Measurements from ENCODE around the gene SKAP2. TPM values are rescaled to one million over a fixed set of nuclear protein-coding genes. Genes with fewer than 3 reads are reported as not detected.

The SKAP2 gene
- total and polyA plus RNA-seq, 2 of the 4 experiments (the other 2 are of a cell fraction) = 5.7 to 7.4 TPM

DNA sequence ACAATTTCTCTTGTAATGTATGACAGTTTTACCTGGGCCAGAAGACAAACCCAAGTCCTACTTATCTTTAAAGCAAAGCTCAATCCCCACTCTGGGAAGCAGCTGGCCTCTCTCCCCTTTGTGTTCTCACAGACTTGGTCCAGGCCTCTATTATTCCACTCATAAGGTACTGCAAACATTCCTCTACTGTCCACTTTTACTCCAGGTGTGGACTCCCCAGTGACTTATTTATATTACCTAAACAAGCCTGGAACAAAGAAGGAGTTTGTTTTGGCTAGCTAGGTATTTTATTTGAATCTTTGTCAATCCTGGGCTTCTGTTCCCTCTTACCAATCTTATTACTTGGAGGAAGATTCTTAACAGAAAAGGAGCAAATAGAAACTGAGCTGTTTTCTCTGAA lies 163.5 kb downstream of the SKAP2 start:
- Histone ChIP-seq H4K5ac (ENCODE audit: low read depth, low read length) (no peak overlapping the region), H3K14ac (replicated peaks; ENCODE audit: low read depth, low read length) (no peak overlapping the region), H3K27me3 (ENCODE audit: control insufficient read depth, insufficient read depth, low read length) (no peaks in the 10 kb centered on the region), H3K9ac (ENCODE audit: low read depth, low read length) (no peak overlapping the region), H2BK20ac (ENCODE audit: low read depth, low read length) (no peak overlapping the region), H3K23ac (ENCODE audit: low read depth, low read length) (no peak overlapping the region), H4K91ac (ENCODE audit: insufficient read depth, low read depth, low read length) (no peak overlapping the region), H2BK5ac (ENCODE audit: low read depth, low read length, poor library complexity, severe bottlenecking) (no peak overlapping the region), H2BK15ac (ENCODE audit: low read depth, low read length) (no peak overlapping the region), H2BK120ac (ENCODE audit: low read depth, low read length) (no peak overlapping the region), H3K4me2 (ENCODE audit: low read depth, low read length) (no peak overlapping the region), H4K20me1 (ENCODE audit: insufficient read depth, low read length) (no peaks in the 10 kb centered on the region), H3K4me1 (ENCODE audit: control insufficient read depth, insufficient read depth, low read length) (peaks cover 4% of the 10 kb centered on the region), H3K4me3 (ENCODE audit: insufficient read depth, low read depth, low read length) (no peak overlapping the region), H3K9me3 (ENCODE audit: control insufficient read depth, insufficient read depth, low read length) (no peaks in the 10 kb centered on the region), H2AK5ac (ENCODE audit: low read depth, low read length) (no peak overlapping the region), H3K9me1 (ENCODE audit: insufficient read depth, low read length) (no peaks in the 10 kb centered on the region; the same call in 1 of the 2 replicates), H3K79me1 (ENCODE audit: low read depth in 1 of 2, low read length in 2 of 2) (no peaks in the 10 kb centered on the region), H3K18ac (ENCODE audit: low read depth, low read length) (no peak overlapping the region), H3K56ac (ENCODE audit: extremely low read depth, insufficient read depth, low read length) (no peak overlapping the region), H2AK9ac (replicated peaks; ENCODE audit: low read depth, low read length, poor library complexity) (no peak overlapping the region), H3K27ac (ENCODE audit: insufficient read depth, low read length) (no peak overlapping the region), H2AFZ (replicated peaks; ENCODE audit: low read length, poor library complexity) (no peak overlapping the region), H3K36me3 (ENCODE audit: control insufficient read depth, insufficient read depth, low read length) (no peaks in the 10 kb centered on the region), H4K8ac (ENCODE audit: low read depth in 2 of 2, low read length in 2 of 2) (no peak overlapping the region), H3K4ac (ENCODE audit: low read depth, low read length) (no peak overlapping the region)
- intact Hi-C loops (cut with micrococcal nuclease) = no loop called here
- TF ChIP-seq SMC3 (IDR thresholded peaks at IDR 0.05; ENCODE audit: low read depth, low read length) = no peak
- dilution Hi-C loops (cut with HindIII; ENCODE audit: low sequenced_read_pairs, unreplicated experiment) = no loop called here
- ATAC-seq (ENCODE audit: low read depth) (no peak), DNase-seq (no peak)
- in situ Hi-C loops (cut with MboI; ENCODE audit: low sequenced_read_pairs) = no loop called here
- ChIA-PET POLR2A (ENCODE audit: unreplicated experiment) (interaction anchor here (1.0 kb wide), 1 partner anchor 414 kb away, joined by 3 read pairs; no protein-coding TSS in a partner anchor), CTCF (interaction anchor here (1.4 kb wide), 1 partner anchor 443 kb away, joined by 4 read pairs; the partner anchor contains the start of gene HOXA5)
- no TSS peak for BruUV-seq (replicated peaks)
